ENCODE results near the gene IHH. TPM values are rescaled to one million over a fixed set of nuclear protein-coding genes. Genes with fewer than 3 reads are reported as not detected.

The IHH gene
- total and polyA plus RNA-seq, 2 donors (not counting 3 experiments of a cell fraction or from before 2014, with no cell fraction given), result 0.03 TPM; not detected in 1

DNA sequence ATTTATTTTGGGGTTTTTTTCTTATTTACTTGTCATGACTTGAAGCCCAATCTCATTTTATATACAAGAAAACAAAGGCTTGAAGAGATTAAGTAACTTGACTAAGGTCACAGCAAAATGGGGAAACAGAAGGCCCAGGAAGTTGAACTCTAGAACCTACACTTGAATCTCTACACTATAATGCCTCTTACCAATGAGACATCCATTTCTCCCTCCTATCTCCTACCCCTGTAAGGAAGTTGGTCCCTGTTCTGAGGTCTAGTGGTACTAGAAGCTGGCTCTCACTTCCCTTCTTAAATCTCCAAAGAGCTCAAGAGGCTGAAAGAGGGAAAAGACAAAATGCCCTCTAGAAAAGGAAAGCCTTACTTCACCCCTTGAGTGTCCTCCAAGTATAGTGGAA, 25.5 kb upstream of the IHH start:
- Histone ChIP-seq H3K27ac (ENCODE audit: insufficient read depth, low read depth, low read length) (no peak overlapping the region), H2AFZ (ENCODE audit: low read depth, low read length) (no peak overlapping the region), H3K9ac (replicated peaks; ENCODE audit: extremely low read depth, insufficient read depth, low read length) (no peak overlapping the region), H3K4me2 (ENCODE audit: insufficient read depth, low read length) (no peak overlapping the region), H3K9me3 (replicated peaks; ENCODE audit: control insufficient read depth, insufficient read depth, low read length) (no peaks in the 10 kb centered on the region), H3K79me2 (ENCODE audit: control insufficient read depth, insufficient read depth, low read length) (no peaks in the 10 kb centered on the region), H3K4me1 (ENCODE audit: control insufficient read depth, extremely low read depth, insufficient read depth, low read length) (no peaks in the 10 kb centered on the region), H3K4me3 (replicated peaks in 1 of 3; ENCODE audit: insufficient read depth in 1 of 3, low read depth in 1 of 3, low read length in 3 of 3) (no peak overlapping the region), H4K20me1 (replicated peaks; ENCODE audit: control insufficient read depth, extremely low read depth, insufficient read depth, low read length) (no peaks in the 10 kb centered on the region), H3K9me1 (replicated peaks; ENCODE audit: control insufficient read depth, extremely low read depth, insufficient read depth, low read length) (no peaks in the 10 kb centered on the region), H3K36me3 (ENCODE audit: control insufficient read depth in 2 of 2, extremely low read depth in 1 of 2, insufficient read depth in 2 of 2, low read length in 2 of 2) (no peaks in the 10 kb centered on the region), H3K27me3 (ENCODE audit: control insufficient read depth in 2 of 2, insufficient read depth in 2 of 2, low read length in 2 of 2) (no peaks in the 10 kb centered on the region)
- dilution Hi-C loops (cut with MboI; ENCODE audit: extremely low pct_ligation_motif_present, low sequenced_read_pairs), result no loop called here
- ChIA-PET CTCF (interaction anchor here (1.2 to 3.2 kb wide), 3 partner anchors 13 to 106 kb away, joined by 3 to 23 read pairs (median 4); no protein-coding TSS in a partner anchor), POLR2A (no interaction called here)
- no TSS peak for BruUV-seq (replicated peaks)
- no peak for TF ChIP-seq MYC (IDR thresholded peaks at IDR 0.05; ENCODE audit: low read depth, low read length)
- TF ChIP-seq FOS (IDR thresholded peaks at IDR 0.05; ENCODE audit: borderline replicate concordance, insufficient read depth, low read length), result no peak
- TF ChIP-seq, protein P1, sequence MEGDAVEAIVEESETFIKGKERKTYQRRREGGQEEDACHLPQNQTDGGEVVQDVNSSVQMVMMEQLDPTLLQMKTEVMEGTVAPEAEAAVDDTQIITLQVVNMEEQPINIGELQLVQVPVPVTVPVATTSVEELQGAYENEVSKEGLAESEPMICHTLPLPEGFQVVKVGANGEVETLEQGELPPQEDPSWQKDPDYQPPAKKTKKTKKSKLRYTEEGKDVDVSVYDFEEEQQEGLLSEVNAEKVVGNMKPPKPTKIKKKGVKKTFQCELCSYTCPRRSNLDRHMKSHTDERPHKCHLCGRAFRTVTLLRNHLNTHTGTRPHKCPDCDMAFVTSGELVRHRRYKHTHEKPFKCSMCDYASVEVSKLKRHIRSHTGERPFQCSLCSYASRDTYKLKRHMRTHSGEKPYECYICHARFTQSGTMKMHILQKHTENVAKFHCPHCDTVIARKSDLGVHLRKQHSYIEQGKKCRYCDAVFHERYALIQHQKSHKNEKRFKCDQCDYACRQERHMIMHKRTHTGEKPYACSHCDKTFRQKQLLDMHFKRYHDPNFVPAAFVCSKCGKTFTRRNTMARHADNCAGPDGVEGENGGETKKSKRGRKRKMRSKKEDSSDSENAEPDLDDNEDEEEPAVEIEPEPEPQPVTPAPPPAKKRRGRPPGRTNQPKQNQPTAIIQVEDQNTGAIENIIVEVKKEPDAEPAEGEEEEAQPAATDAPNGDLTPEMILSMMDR (IDR thresholded peaks at IDR 0.05; ENCODE audit: extremely low read depth in 1 of 2, insufficient read depth in 1 of 2, low read depth in 1 of 2, low read length in 2 of 2), result no peak
- intact Hi-C loops (cut with micrococcal nuclease), result no loop called here
- no peak for FAIRE-seq
- DNase-seq (ENCODE audit: low read depth, low spot score), result no peak

DNA sequence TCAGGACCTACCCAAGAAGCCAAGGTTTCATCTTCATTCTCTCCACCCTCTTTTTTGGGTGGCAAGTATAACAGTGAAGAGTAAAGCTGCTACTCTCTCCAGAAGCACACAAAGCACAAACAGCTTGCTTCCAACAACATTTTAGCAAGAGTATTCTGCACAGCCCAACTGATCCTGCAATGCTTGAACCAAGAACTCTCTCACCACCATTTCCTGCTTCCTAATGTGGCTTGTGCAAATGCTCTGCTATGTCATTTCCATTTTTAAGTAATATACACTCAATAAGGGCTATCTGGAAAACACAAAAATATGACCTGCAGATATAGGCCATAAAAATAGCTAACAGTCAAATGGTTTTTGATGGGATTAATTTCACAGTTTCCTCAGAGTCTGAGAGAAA, 24.1 kb upstream of the IHH start:
- intact Hi-C loops (cut with micrococcal nuclease) (no loop called here), dilution Hi-C loops (cut with MboI; ENCODE audit: extremely low pct_ligation_motif_present, low sequenced_read_pairs) (no loop called here)
- H3K4me2 ChIP-seq (ENCODE audit: insufficient read depth, low read length), result no peak overlapping the region
- H3K4me1 ChIP-seq (ENCODE audit: control insufficient read depth, extremely low read depth, insufficient read depth, low read length), result no peaks in the 10 kb centered on the region
- no peak overlapping the region for H3K9ac ChIP-seq (replicated peaks; ENCODE audit: extremely low read depth, insufficient read depth, low read length)
- H3K9me1 ChIP-seq (replicated peaks; ENCODE audit: control insufficient read depth, extremely low read depth, insufficient read depth, low read length), result no peaks in the 10 kb centered on the region
- FAIRE-seq, result no peak
- H3K9me3 ChIP-seq (replicated peaks; ENCODE audit: control insufficient read depth, insufficient read depth, low read length), result no peaks in the 10 kb centered on the region
- no peaks in the 10 kb centered on the region for H4K20me1 ChIP-seq (replicated peaks; ENCODE audit: control insufficient read depth, extremely low read depth, insufficient read depth, low read length)
- BruUV-seq (replicated peaks), result no TSS peak
- no peak for TF ChIP-seq FOS (IDR thresholded peaks at IDR 0.05; ENCODE audit: borderline replicate concordance, insufficient read depth, low read length)
- TF ChIP-seq, protein P1 (IDR thresholded peaks at IDR 0.05; ENCODE audit: extremely low read depth in 1 of 2, insufficient read depth in 1 of 2, low read depth in 1 of 2, low read length in 2 of 2), result no peak
- TF ChIP-seq MYC (IDR thresholded peaks at IDR 0.05; ENCODE audit: low read depth, low read length), result no peak
- no peak for TF ChIP-seq GATA2 (IDR thresholded peaks at IDR 0.05; ENCODE audit: insufficient read depth, insufficient read length, low read depth, low read length)
- no peak for TF ChIP-seq EZH2 (IDR thresholded peaks at IDR 0.05; ENCODE audit: borderline replicate concordance, low read depth, low read length, severe bottlenecking)
- TF ChIP-seq POLR2AphosphoS5 (IDR thresholded peaks at IDR 0.05; ENCODE audit: insufficient read depth, low read depth, low read length), result no peak
- no peak for TF ChIP-seq JUN (IDR thresholded peaks at IDR 0.05; ENCODE audit: borderline replicate concordance, insufficient read depth, insufficient read length, low read depth)
- TF ChIP-seq, protein P2, sequence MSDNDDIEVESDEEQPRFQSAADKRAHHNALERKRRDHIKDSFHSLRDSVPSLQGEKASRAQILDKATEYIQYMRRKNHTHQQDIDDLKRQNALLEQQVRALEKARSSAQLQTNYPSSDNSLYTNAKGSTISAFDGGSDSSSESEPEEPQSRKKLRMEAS (IDR thresholded peaks at IDR 0.05; ENCODE audit: insufficient read depth, insufficient read length), result no peak
- TF ChIP-seq POLR2A (IDR thresholded peaks at IDR 0.05; ENCODE audit: low read depth, low read length), result no peak
- DNase-seq (ENCODE audit: low read depth, low spot score), result no peak
- ChIA-PET CTCF (interaction anchor here (0.5 to 1.7 kb wide), 9 partner anchors 9 to 105 kb away, joined by 3 to 10 read pairs (median 3); no protein-coding TSS in a partner anchor), POLR2A (no interaction called here)
- no peak overlapping the region for H3K4me3 ChIP-seq (replicated peaks in 1 of 3; ENCODE audit: insufficient read depth in 1 of 3, low read depth in 1 of 3, low read length in 3 of 3)
- no peak overlapping the region for H3K27ac ChIP-seq (ENCODE audit: insufficient read depth, low read depth, low read length)
- no peaks in the 10 kb centered on the region for H3K27me3 ChIP-seq (ENCODE audit: control insufficient read depth in 2 of 2, insufficient read depth in 2 of 2, low read length in 2 of 2)
- no peaks in the 10 kb centered on the region for H3K36me3 ChIP-seq (ENCODE audit: control insufficient read depth in 2 of 2, extremely low read depth in 1 of 2, insufficient read depth in 2 of 2, low read length in 2 of 2)
- no peaks in the 10 kb centered on the region for H3K79me2 ChIP-seq (ENCODE audit: control insufficient read depth, insufficient read depth, low read length)
- H2AFZ ChIP-seq (ENCODE audit: low read depth, low read length), result no peak overlapping the region

Measured in endothelial cell of umbilical vein (primary cell).